NCI-H128 (cell line): Measurements from ENCODE around the gene TMEM80.
"Not testable (repeated sequence)": the region's sequence is repeated elsewhere in the genome, so short reads cannot be mapped to it uniquely, and the experiment has no call there.

Experiments used
- DNase-seq: peaks from one replicate; lab custom pipeline; 2025; ENCODE audit not compliant: unreplicated experiment; lab: John Stamatoyannopoulos, UW

TMEM80 gene

GRCh38 chr11:679271-680207, 16.1 kb upstream of the TMEM80 start:
- DNase-seq = no peak

DNA sequence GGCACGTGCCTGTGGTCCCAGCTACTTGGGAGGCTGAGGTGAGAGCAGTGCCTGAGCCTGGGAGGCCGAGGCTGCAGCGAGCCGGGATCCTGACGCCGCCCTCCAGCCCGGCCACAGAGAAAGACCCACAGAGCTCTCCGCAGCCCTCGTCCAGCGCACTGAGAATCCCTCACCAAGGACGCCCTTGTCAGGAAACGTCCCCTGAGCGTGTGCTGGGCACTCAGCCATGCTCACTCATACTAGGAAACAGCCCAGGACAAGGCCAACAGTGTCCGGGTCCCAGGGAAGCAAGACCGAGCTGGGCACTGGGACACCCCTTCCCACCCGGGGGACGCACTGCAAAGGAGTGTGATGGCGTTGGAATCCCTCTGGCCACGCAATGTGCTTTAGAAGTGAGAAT, 15.1 kb upstream of the TMEM80 start:
- DNase-seq = no peak

DNA sequence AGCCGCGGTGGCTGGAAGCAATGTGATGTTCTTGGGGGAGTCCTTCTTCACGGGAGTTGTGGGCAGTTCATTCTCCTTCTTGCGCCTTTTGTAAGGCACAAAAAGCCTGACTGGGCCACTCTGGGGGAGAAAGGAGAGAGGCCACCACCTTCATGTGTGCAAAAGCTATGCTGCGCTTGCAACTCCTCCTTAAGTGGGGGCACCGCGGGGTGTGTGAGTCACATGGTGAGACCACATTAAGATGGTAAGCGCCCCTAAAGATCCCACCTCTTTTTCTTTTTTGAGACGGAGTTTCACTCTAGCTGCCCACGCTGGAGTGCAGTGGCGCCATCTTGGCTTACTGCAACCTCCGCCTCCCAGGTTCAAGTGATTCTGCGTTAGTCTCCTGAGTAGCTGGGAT, 14.6 kb upstream of the TMEM80 start:
- no peak for DNase-seq

GRCh38 chr11:686451-687243, 9.0 kb upstream of the TMEM80 start:
- no peak for DNase-seq

GRCh38 chr11:687751-688150, 7.9 kb upstream of the TMEM80 start:
- DNase-seq = no peak

- DNase-seq = no peak
Measured at GRCh38 chr11:688681-689080, 6.9 kb upstream of the TMEM80 start.

- DNase-seq = no peak
Measured at GRCh38 chr11:689625-690024, 6.0 kb upstream of the TMEM80 start.

DNA sequence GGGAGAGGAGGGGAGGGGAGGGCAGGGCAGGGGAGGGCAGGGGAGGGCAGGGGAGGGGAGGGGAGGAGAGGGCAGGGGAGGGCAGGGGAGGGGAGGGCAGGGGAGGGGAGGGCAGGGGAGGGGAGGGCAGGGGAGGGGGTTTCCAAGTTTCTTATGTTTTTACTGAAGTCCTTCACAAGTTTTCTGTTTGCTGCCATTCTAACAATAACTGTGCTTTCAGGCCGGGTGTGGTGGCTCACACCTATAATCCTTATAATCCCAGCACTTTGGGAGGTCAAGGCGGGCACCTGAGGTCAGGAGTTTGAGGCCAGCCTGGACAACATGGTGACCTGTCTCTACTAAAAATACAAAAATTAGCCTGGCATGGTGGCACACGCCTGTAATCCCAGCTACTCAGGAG, 5.4 kb upstream of the TMEM80 start:
- DNase-seq = not testable (repeated sequence)

DNA sequence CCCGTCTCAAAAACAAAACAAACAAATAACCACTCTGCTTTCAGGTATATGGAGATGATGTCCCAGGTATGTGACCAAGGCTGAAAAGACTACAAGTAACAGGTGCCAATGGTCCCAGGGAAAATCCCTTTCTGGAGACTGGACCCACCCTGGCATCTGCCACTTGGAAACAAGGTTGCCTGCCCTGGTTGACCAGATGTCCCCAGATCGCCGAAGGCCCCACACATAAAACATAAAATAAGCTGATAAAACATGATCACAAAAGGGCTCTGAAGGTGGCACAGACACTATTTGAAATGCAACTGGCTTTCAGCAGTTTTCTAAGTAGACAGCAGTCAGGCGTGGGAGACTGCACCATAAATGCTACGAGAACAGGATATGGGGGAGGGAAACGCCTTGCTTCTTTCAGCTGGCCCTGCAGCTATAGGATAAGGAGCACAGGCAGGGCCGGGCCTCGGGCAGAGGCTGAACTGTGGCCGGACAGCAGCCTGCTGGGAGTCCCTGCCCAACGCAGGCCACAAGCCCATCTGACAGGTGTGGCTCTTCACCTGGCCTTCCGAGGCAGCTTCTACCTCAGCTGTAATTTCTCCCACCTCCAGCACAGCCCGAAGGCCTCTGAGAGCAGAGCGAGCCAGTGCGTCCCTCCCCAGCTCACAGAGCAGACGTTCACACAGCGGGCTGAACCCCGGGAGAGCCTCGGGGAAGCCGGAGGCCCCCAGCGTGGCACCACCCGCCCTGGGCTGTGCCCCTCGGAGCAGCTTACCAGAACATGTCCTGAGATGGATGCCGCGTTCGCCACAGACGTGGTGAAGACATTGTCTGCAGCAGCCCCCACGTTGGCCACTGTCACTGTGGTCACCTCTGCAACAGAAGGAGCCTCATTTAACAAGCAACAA, 4.6 kb upstream of the TMEM80 start:
- DNase-seq = no peak

- no peak for DNase-seq
Measured at GRCh38 chr11:691710-692590, 3.7 kb upstream of the TMEM80 start.

DNA sequence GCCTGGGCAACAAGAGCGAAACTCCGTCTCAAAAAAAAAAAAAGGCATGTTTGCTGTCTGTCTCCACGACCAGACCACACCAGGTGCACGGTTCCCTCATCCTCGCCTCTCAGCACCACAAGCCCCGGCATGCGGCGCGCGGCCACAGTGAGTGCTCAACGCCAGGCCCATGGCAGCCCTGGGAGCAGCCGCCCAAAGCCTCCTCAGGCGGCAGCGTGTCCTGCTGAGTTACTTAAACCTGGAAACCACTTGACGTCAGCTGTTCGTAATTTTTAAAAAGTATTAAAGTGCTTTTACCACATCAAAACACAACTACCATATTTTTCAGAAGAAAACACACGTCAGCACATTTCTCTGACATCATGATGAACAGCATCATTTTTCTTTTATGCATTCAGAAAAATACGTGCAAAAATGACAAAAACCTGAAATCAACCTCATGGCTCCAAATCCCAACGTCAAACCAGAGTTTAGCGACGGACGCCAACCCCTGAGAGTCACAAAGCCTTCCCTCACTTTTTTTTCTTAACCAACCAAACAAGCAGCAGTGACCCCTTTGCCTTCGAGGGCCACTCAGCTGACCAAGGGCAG, 2.7 kb upstream of the TMEM80 start:
- DNase-seq = no peak

- DNase-seq = no peak
Measured at GRCh38 chr11:693415-693831, 2.2 kb upstream of the TMEM80 start.

- no peak for DNase-seq
Measured at GRCh38 chr11:693887-694562, 1.6 kb upstream of the TMEM80 start.

DNA sequence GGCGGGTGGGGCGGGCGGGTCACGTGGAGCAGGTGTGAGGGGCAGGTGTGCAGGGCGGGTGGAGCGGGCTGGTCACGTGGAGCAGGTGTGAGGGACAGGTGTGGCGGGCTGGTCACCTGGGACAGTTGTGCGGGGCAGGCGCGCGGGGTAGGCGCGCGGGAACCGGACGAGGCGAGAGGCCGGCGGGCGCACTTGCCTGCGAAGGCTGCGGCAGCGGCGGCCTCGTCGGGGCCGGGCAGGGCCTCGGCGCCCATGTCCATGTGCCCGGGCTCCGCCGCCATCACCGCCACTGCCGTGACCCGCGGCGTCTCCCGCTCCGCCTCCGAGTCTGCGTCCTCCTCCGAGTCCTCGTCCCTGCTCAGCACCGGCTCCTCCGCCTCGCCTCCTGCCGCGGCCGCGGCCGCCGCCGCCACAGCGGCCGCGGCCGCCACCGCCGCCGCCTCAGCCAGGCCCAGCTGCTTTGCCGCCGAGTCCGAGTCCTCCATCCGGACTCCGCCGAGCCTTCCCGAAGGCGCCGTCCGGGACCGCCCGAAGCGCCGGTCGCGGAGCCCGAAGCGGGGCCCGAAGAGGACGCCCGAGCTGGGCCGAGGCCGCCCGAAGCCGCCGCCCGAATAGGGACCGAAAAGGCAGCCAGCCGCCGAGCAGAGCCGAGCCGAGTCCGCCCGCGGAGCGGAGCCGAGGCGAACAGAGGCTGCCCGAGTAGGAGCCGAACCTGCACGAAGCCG, 891 bp upstream of the TMEM80 start, which contains the start of gene DEAF1:
Gene DEAF1, minus strand, starts transcription at position 660 of the 725 bp plus-strand sequence. Its CDS starts 175 bp downstream, at position 485.
- DNase-seq = peak; percentile 89

GRCh38 chr11:695288-695537, 403 bp upstream of the TMEM80 start:
- no peak for DNase-seq

DNA sequence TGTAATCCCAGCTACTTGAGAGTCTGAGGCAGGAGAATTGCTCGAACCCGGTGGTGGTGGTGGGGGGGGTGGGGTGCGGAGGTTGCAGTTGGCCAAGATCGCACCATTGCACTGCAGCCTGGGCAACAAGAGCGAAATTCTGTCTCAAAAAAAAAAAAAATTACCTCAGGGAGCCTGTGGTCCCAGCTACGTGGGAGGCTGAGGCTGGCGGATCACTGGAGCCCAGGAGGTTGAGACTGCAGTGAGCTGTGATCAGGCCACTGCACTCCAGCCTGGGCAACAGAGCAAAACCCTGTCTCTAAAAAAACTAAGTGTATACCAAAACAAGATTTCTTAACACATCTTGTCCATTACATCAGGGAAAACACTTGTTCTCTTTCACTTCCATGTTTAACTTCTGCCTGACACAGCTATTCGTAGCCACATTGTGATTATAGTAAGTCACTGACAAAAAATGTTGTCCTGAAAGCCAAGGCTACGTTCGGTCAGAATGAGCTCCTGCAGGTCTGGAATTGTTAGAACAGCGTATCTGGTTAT, 1.4 kb downstream of the TMEM80 start:
- DNase-seq = no peak

DNA sequence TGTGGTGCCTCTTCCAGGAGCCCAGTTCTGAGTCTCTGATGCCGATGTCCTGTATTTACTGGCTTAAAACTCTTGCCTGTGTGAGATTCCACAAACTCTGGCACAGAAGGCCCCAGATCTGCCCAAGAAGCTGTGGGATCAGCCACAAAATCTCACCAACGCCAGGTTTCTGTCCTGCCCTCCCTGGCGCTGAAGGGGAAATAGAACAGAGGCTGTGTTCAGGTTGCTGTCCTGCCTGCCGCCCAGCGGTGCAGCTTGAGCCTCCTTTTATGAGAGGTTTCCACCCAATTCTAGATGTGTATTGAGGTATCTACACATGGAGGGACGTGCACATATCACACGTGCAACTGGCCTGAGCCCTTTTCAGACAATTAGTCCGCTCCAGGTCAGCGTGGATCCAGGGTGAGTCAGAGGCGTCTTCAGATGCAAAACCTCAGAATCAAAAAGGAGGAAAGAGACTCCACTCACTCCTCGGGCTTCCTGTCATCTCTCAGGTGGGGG, 2.2 kb downstream of the TMEM80 start:
- no peak for DNase-seq

- no peak for DNase-seq
Measured at GRCh38 chr11:698493-699115, 3.0 kb downstream of the TMEM80 start.
